ENCODE results near the gene PLA2G5. TPM values are rescaled to one million over a fixed set of nuclear protein-coding genes. Genes with fewer than 3 reads are reported as not detected.

The PLA2G5 gene
- total RNA-seq, 4 donors from 2014 or later = 1.1 to 5.0 (median 2.2) TPM

- Histone ChIP-seq H3K27ac (no peak overlapping the region), H3K4me1 (no peaks in the 10 kb centered on the region), H3K4me3 (replicated peaks in 1 of 3) (no peak overlapping the region), H3K9me3 (no peaks in the 10 kb centered on the region), H3K27me3 (peaks cover 5% of the 10 kb centered on the region), H3K36me3 (no peaks in the 10 kb centered on the region)
- 92 to 97% methylated on average over 2 of the region's 2 CpGs for whole genome bisulfite sequencing, 2 donors
- TF ChIP-seq CTCF (IDR thresholded peaks at IDR 0.05) (no peak), POLR2A (IDR thresholded peaks at IDR 0.05) (no peak)
- DNase-seq = no peak
- intact Hi-C loops (cut with DNase I) = no loop called here
Measured at GRCh38 chr1:20073256-20073655, 3.3 kb downstream of the PLA2G5 start.

GRCh38 chr1:20074055-20074724, 4.2 kb downstream of the PLA2G5 start:
- intact Hi-C loops (cut with DNase I) = no loop called here

DNA sequence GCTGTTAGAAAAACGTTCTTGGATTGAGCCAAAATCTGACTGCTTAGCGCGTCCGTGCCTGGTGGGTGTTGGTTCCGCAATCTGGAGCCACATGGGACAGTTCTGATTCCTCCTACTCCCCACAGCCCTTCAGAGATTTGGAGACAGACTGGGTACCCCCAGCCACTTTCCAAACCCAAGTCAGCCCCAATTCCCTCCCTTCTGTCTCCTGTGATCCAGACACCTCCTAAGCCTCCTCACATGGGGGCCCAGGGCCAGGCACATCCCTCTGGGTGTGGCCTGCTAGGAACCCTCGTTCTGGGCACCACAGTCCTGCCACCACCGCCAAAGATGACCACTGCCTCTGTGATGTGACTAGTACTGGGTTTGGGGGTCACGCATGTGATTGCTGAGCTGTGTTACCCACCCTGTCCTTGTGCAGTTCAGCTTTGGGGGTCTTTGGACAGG, 4.8 kb downstream of the PLA2G5 start:
- no peak overlapping the region for H3K27ac ChIP-seq
- DNase-seq = no peak
- H3K27me3 ChIP-seq = peaks cover 5% of the 10 kb centered on the region
- no peak overlapping the region for H3K4me3 ChIP-seq (replicated peaks in 1 of 3)
- no peak for TF ChIP-seq CTCF (IDR thresholded peaks at IDR 0.05)
- TF ChIP-seq POLR2A (IDR thresholded peaks at IDR 0.05) = no peak
- no peaks in the 10 kb centered on the region for H3K4me1 ChIP-seq
- no peaks in the 10 kb centered on the region for H3K9me3 ChIP-seq
- H3K36me3 ChIP-seq = no peaks in the 10 kb centered on the region
- intact Hi-C loops (cut with DNase I) = no loop called here
- 75 to 80% methylated on average over 6 to 8 of the region's 8 CpGs for WGBS, 2 donors

More at GRCh38 chr1:20074055-20074724, 4.2 kb downstream of the PLA2G5 start:
- H3K9me3 ChIP-seq = no peaks in the 10 kb centered on the region
- H3K4me3 ChIP-seq (replicated peaks in 1 of 3) = no peak overlapping the region
- H3K27me3 ChIP-seq = peaks cover 5% of the 10 kb centered on the region
- H3K27ac ChIP-seq = no peak overlapping the region
- WGBS, 2 donors = 72 to 87% methylated on average over 11 of the region's 11 CpGs
- no peaks in the 10 kb centered on the region for H3K36me3 ChIP-seq
- H3K4me1 ChIP-seq = no peaks in the 10 kb centered on the region
- TF ChIP-seq POLR2A (IDR thresholded peaks at IDR 0.05) = no peak
- TF ChIP-seq CTCF (IDR thresholded peaks at IDR 0.05) = no peak
- DNase-seq = no peak

- no peak overlapping the region for H3K27ac ChIP-seq
- H3K4me1 ChIP-seq = no peaks in the 10 kb centered on the region
- TF ChIP-seq POLR2A (IDR thresholded peaks at IDR 0.05) (no peak), CTCF (IDR thresholded peaks at IDR 0.05) (no peak)
- intact Hi-C loops (cut with DNase I) = no loop called here
- H3K4me3 ChIP-seq (replicated peaks in 1 of 3) = no peak overlapping the region
- DNase-seq = no peak
- 89 to 94% methylated on average over 2 of the region's 2 CpGs for WGBS, 2 donors
- no peaks in the 10 kb centered on the region for H3K36me3 ChIP-seq
- peaks cover 5% of the 10 kb centered on the region for H3K27me3 ChIP-seq
- no peaks in the 10 kb centered on the region for H3K9me3 ChIP-seq
Measured at GRCh38 chr1:20075345-20075744, 5.4 kb downstream of the PLA2G5 start.

DNA sequence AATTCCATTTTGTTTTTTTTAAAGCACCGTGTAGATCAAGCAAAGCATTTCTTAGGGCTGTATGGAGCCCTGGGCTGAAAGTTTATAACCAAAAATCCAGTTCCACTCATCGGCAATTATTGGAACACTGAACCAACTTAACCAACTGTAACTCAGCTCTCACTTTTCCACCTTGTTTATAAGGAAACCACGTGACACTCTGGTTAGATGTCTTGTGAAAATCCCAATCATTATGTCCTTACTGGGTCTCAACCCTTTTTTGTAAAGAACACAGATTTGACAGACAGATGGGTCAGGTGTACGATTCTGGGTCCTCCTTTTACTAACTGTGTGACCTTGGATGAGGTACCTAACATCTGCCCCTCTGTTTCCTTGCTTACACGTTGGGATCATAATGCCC, 6.2 kb downstream of the PLA2G5 start:
- intact Hi-C loops (cut with DNase I) = no loop called here
- no peak overlapping the region for H3K4me3 ChIP-seq (replicated peaks in 1 of 3)
- TF ChIP-seq CTCF (IDR thresholded peaks at IDR 0.05) = no peak
- no peak for TF ChIP-seq POLR2A (IDR thresholded peaks at IDR 0.05)
- H3K27me3 ChIP-seq = peaks cover 5% of the 10 kb centered on the region
- WGBS, 2 donors = 68 to 72% methylated on average over 5 of the region's 5 CpGs
- H3K4me1 ChIP-seq = peaks cover 0 to 4% of the 10 kb centered on the region in 2 donors
- H3K27ac ChIP-seq = no peak overlapping the region
- DNase-seq = no peak
- H3K36me3 ChIP-seq = no peaks in the 10 kb centered on the region
- no peaks in the 10 kb centered on the region for H3K9me3 ChIP-seq

Data from thyroid gland (tissue), 4 donors.